ENCODE results near the gene FAM118B.
A peak's percentile ranks its signal among the peaks of the same experiment; 100 is the strongest.

The FAM118B gene

DNA sequence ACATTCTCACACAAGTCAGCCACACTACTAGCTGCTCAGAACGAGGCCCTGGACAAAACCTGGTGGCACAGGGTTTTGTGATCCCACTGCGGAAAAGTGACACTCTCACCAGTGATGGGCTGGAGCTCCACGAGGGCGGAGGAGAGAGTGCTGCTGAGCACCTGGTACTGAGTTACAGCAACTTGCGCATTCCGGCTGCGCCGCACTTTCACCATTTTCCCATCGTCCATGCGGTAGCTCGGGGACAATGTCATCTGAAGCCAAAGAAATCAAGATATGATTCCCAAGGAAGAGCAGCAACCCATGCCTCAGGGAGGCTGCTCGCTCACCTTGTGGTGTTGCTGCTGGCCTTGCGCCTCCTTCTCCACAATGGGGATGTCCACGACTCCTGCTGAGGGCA lies 6.2 kb upstream of the FAM118B start:
- Histone ChIP-seq H3K27me3 (ENCODE audit: low read length) (no peaks in the 10 kb centered on the region), H4K20me1 (ENCODE audit: low read depth, low read length) (no peaks in the 10 kb centered on the region), H2AFZ (ENCODE audit: low read depth, low read length, severe bottlenecking) (no peak overlapping the region), H3K9me3 (ENCODE audit: insufficient read depth, low read length) (no peaks in the 10 kb centered on the region), H3K36me3 (ENCODE audit: low read length) (no peaks in the 10 kb centered on the region), H3K9me2 (replicated peaks; ENCODE audit: insufficient read depth, low read length) (no peaks in the 10 kb centered on the region), H3F3A (ENCODE audit: insufficient read depth) (no peaks in the 10 kb centered on the region), H3K79me2 (ENCODE audit: insufficient read depth, low read length) (no peaks in the 10 kb centered on the region), H3K9ac (ENCODE audit: low read length) (no peak overlapping the region), H3K4me3 (ENCODE audit: insufficient read depth, low read length, poor library complexity, severe bottlenecking) (no peak overlapping the region), H3K27ac (ENCODE audit: low read depth, low read length) (no peak overlapping the region), H3K4me2 (ENCODE audit: low read depth, low read length, poor library complexity, severe bottlenecking) (no peak overlapping the region)
- no peak for TF ChIP-seq EZH2phosphoT487 (conservative IDR thresholded peaks at IDR 0.05; ENCODE audit: low read length)
- TF ChIP-seq, protein P1, sequence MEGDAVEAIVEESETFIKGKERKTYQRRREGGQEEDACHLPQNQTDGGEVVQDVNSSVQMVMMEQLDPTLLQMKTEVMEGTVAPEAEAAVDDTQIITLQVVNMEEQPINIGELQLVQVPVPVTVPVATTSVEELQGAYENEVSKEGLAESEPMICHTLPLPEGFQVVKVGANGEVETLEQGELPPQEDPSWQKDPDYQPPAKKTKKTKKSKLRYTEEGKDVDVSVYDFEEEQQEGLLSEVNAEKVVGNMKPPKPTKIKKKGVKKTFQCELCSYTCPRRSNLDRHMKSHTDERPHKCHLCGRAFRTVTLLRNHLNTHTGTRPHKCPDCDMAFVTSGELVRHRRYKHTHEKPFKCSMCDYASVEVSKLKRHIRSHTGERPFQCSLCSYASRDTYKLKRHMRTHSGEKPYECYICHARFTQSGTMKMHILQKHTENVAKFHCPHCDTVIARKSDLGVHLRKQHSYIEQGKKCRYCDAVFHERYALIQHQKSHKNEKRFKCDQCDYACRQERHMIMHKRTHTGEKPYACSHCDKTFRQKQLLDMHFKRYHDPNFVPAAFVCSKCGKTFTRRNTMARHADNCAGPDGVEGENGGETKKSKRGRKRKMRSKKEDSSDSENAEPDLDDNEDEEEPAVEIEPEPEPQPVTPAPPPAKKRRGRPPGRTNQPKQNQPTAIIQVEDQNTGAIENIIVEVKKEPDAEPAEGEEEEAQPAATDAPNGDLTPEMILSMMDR (IDR thresholded peaks at IDR 0.05; ENCODE audit: insufficient read depth, low read length, poor library complexity, severe bottlenecking): no peak

DNA sequence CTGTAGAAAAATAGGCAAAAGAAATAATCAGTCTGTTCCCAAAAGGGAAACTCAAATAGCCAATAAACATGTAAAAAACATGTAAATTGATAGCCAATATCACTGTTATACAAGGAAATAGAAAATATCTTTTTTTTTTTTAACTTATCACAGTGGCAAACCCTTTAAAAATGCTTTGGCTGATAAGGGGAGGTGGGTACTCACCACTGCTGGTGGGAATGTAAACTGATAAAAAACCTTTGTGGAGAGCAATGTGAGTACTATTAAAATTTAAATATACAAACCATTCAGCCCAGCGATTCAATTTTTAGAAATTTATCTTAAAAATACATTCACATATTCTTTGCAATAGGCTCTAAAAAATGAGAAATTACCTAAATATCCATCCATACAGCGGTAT lies 3.7 kb upstream of the FAM118B start:
- no peaks in the 10 kb centered on the region for H3K36me3 ChIP-seq (ENCODE audit: low read length)
- H3K9me3 ChIP-seq (ENCODE audit: insufficient read depth, low read length): no peaks in the 10 kb centered on the region
- no peak overlapping the region for H3K4me2 ChIP-seq (ENCODE audit: low read depth, low read length, poor library complexity, severe bottlenecking)
- H3K9me2 ChIP-seq (replicated peaks; ENCODE audit: insufficient read depth, low read length): no peaks in the 10 kb centered on the region
- H3K9ac ChIP-seq (ENCODE audit: low read length): no peak overlapping the region
- H4K20me1 ChIP-seq (ENCODE audit: low read depth, low read length): no peaks in the 10 kb centered on the region
- H3K27me3 ChIP-seq (ENCODE audit: low read length): no peaks in the 10 kb centered on the region
- no peak overlapping the region for H2AFZ ChIP-seq (ENCODE audit: low read depth, low read length, severe bottlenecking)
- H3K4me3 ChIP-seq (ENCODE audit: insufficient read depth, low read length, poor library complexity, severe bottlenecking): no peak overlapping the region
- no peak overlapping the region for H3K27ac ChIP-seq (ENCODE audit: low read depth, low read length)
- H3F3A ChIP-seq (ENCODE audit: insufficient read depth): no peaks in the 10 kb centered on the region
- peaks cover 16% of the 10 kb centered on the region for H3K79me2 ChIP-seq (ENCODE audit: insufficient read depth, low read length)
- TF ChIP-seq EZH2phosphoT487 (conservative IDR thresholded peaks at IDR 0.05; ENCODE audit: low read length): no peak
- TF ChIP-seq, protein P1 (IDR thresholded peaks at IDR 0.05; ENCODE audit: insufficient read depth, low read length, poor library complexity, severe bottlenecking): no peak

DNA sequence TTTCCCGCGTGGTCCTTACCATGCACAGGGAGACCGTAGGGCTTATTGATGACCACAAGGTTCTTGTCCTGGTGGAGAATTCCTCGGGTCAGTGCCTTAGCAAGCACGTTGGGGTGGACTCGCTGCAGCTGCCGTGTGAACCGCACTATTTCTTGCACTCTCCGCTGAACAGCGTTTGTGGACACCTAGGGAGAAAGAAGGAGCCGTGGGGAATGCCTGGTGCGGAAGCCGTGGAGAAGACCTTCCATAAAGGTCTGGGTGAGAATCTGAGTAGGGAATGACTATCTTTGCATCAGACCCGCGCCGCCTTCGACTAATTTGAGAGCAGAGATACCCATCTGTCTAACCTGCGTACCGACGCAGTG lies 729 bp upstream of the FAM118B start:
- Histone ChIP-seq H2AFZ (ENCODE audit: low read depth, low read length, severe bottlenecking) (peak overlapping the region; percentile 83), H3K79me2 (ENCODE audit: insufficient read depth, low read length) (peaks cover 21% of the 10 kb centered on the region), H3K9me3 (ENCODE audit: insufficient read depth, low read length) (no peaks in the 10 kb centered on the region), H3K36me3 (ENCODE audit: low read length) (no peaks in the 10 kb centered on the region), H3K9ac (ENCODE audit: low read length) (peak overlapping the region; percentile 74), H4K20me1 (ENCODE audit: low read depth, low read length) (no peaks in the 10 kb centered on the region), H3K9me2 (replicated peaks; ENCODE audit: insufficient read depth, low read length) (no peaks in the 10 kb centered on the region), H3K27me3 (ENCODE audit: low read length) (no peaks in the 10 kb centered on the region), H3F3A (ENCODE audit: insufficient read depth) (no peaks in the 10 kb centered on the region), H3K4me3 (ENCODE audit: insufficient read depth, low read length, poor library complexity, severe bottlenecking) (peak overlapping the region; percentile 82), H3K27ac (ENCODE audit: low read depth, low read length) (no peak overlapping the region), H3K4me2 (ENCODE audit: low read depth, low read length, poor library complexity, severe bottlenecking) (peak overlapping the region; percentile 69)
- TF ChIP-seq, protein P1 (IDR thresholded peaks at IDR 0.05; ENCODE audit: insufficient read depth, low read length, poor library complexity, severe bottlenecking): no peak
- TF ChIP-seq EZH2phosphoT487 (conservative IDR thresholded peaks at IDR 0.05; ENCODE audit: low read length): no peak

All from SU-DHL-6 (cell line).